SU-DHL-6 (cell line): ENCODE measurements around the gene STK32B.

ENCODE experiments used
- H2AFZ ChIP-seq: fragments of 200-600 bp; sonication (generic); 2 replicates; pipeline ENCODE4 v1.6.1; 2014; ENCODE audit warnings: low read depth, mild to moderate bottlenecking, moderate library complexity, mixed read lengths, antibody characterized with exemption, low read length; ENCODE audit not compliant: severe bottlenecking
- H3F3A ChIP-seq: fragments of 200-600 bp; shearing (Covaris generic); 2 replicates; pipeline ENCODE4 v1.6.0; 2016; ENCODE audit warnings: antibody characterized with exemption, mild to moderate bottlenecking; ENCODE audit not compliant: insufficient read depth
- H3K27ac ChIP-seq: fragments of 200-600 bp; sonication (generic); 2 replicates; pipeline ENCODE4 v1.5.1; 2016; ENCODE audit warnings: low read depth, mild to moderate bottlenecking, low read length, moderate library complexity, mixed read lengths
- H3K27me3 ChIP-seq: fragments of 200-600 bp; sonication (generic), shearing (Covaris generic); 2 replicates; pipeline ENCODE4 v1.6.0; 2014; ENCODE audit warnings: mild to moderate bottlenecking, low read length
- H3K36me3 ChIP-seq: fragments of 200-600 bp; sonication (generic); 2 replicates; pipeline ENCODE4 v1.6.1; 2014; ENCODE audit warnings: mild to moderate bottlenecking, low read length, mixed read lengths
- H3K4me2 ChIP-seq: fragments of 300-600, 200-600 bp; shearing (Covaris generic), sonication (generic); 2 replicates; pipeline ENCODE4 v1.6.0; 2014; ENCODE audit warnings: low read length, low read depth, mild to moderate bottlenecking; ENCODE audit not compliant: poor library complexity, severe bottlenecking
- H3K4me3 ChIP-seq: fragments of 200-600 bp; sonication (generic); 2 replicates; pipeline ENCODE4 v1.5.1; 2014; ENCODE audit warnings: antibody characterized with exemption, low read length, mild to moderate bottlenecking, mixed read lengths; ENCODE audit not compliant: insufficient read depth, poor library complexity, severe bottlenecking
- H3K79me2 ChIP-seq: fragments of 200-600 bp; sonication (generic); 2 replicates; pipeline ENCODE4 v1.6.1; 2014; ENCODE audit warnings: mild to moderate bottlenecking, low read length, moderate library complexity; ENCODE audit not compliant: insufficient read depth
- H3K9ac ChIP-seq: fragments of 200-600 bp; sonication (generic); 2 replicates; pipeline ENCODE4 v1.7.0; 2014; ENCODE audit warnings: mild to moderate bottlenecking, low read length
- H3K9me2 ChIP-seq: fragments of 200-600 bp; sonication (generic); replicated peaks from 2 replicates; pipeline ENCODE4 v1.6.1; 2014; ENCODE audit warnings: low read length; ENCODE audit not compliant: insufficient read depth
- H3K9me3 ChIP-seq: fragments of 200-600 bp; sonication (generic); 2 replicates; pipeline ENCODE4 v1.6.1; 2014; ENCODE audit warnings: low read length, mixed read lengths; ENCODE audit not compliant: insufficient read depth
- H4K20me1 ChIP-seq: fragments of 200-600 bp; sonication (generic); 2 replicates; pipeline ENCODE4 v1.6.1; 2014; ENCODE audit warnings: low read depth, mild to moderate bottlenecking, antibody characterized with exemption, low read length, moderate library complexity, mixed read lengths
- CTCF ChIP-seq: fragments of 200-600 bp; sonication (generic); IDR thresholded peaks from one replicate; pipeline ENCODE4 v1.5.1; 2017; ENCODE audit warnings: antibody characterized with exemption, mild to moderate bottlenecking, low read length, moderate library complexity; ENCODE audit not compliant: insufficient read depth, poor library complexity, severe bottlenecking
- EZH2phosphoT487 ChIP-seq: fragments of 200-600 bp; sonication (generic), shearing (Covaris generic); conservative IDR thresholded peaks from 2 replicates; pipeline ENCODE4 v1.6.1; 2018; ENCODE audit warnings: mild to moderate bottlenecking, antibody characterized with exemption, low read length, moderate library complexity, mixed read lengths

STK32B gene

GRCh38 chr4:5399124-5399523 lies 347.8 kb downstream of the STK32B start:
- Histone ChIP-seq H3K4me3 (no peak overlapping the region), H3F3A (no peaks in the 10 kb centered on the region), H3K27me3 (no peaks in the 10 kb centered on the region), H2AFZ (no peak overlapping the region), H3K4me2 (no peak overlapping the region), H3K36me3 (no peaks in the 10 kb centered on the region), H3K79me2 (no peaks in the 10 kb centered on the region), H3K9me3 (no peaks in the 10 kb centered on the region), H3K27ac (no peak overlapping the region), H4K20me1 (no peaks in the 10 kb centered on the region), H3K9ac (no peak overlapping the region), H3K9me2 (no peaks in the 10 kb centered on the region)
- TF ChIP-seq CTCF (no peak), EZH2phosphoT487 (no peak)

- H3K4me3 ChIP-seq: no peak overlapping the region
- H3K9me2 ChIP-seq: no peaks in the 10 kb centered on the region
- H3K27me3 ChIP-seq: no peaks in the 10 kb centered on the region
- no peak overlapping the region for H3K9ac ChIP-seq
- H3K4me2 ChIP-seq: no peak overlapping the region
- no peaks in the 10 kb centered on the region for H3K36me3 ChIP-seq
- TF ChIP-seq EZH2phosphoT487: no peak
- TF ChIP-seq CTCF: peak; percentile 52
- H4K20me1 ChIP-seq: no peaks in the 10 kb centered on the region
- H3K27ac ChIP-seq: no peak overlapping the region
- no peaks in the 10 kb centered on the region for H3K9me3 ChIP-seq
- H3F3A ChIP-seq: no peaks in the 10 kb centered on the region
- no peak overlapping the region for H2AFZ ChIP-seq
- no peaks in the 10 kb centered on the region for H3K79me2 ChIP-seq
Observed at GRCh38 chr4:5399790-5400421, 348.6 kb downstream of the STK32B start.

- H3K27me3 ChIP-seq: no peaks in the 10 kb centered on the region
Observed at GRCh38 chr4:5403746-5404497, 352.6 kb downstream of the STK32B start.

More at GRCh38 chr4:5403746-5404497, 352.6 kb downstream of the STK32B start:
- no peak overlapping the region for H3K4me2 ChIP-seq
- peaks cover 8% of the 10 kb centered on the region; the same call in 1 of the 2 replicates for H3K9me3 ChIP-seq
- H3F3A ChIP-seq: no peaks in the 10 kb centered on the region
- H3K9ac ChIP-seq: no peak overlapping the region
- H3K4me3 ChIP-seq: no peak overlapping the region
- no peak overlapping the region for H2AFZ ChIP-seq
- no peak for TF ChIP-seq EZH2phosphoT487
- TF ChIP-seq CTCF: no peak
- H3K9me2 ChIP-seq: no peaks in the 10 kb centered on the region
- no peaks in the 10 kb centered on the region for H3K36me3 ChIP-seq
- no peaks in the 10 kb centered on the region for H4K20me1 ChIP-seq
- H3K27ac ChIP-seq: no peak overlapping the region
- H3K79me2 ChIP-seq: no peaks in the 10 kb centered on the region
